Measurements from ENCODE around the gene EPB41L4B.

Gene EPB41L4B

GRCh38 chr9:109269081-109269480 is 51.8 kb downstream of the EPB41L4B start:
- no peak for DNase-seq

- DNase-seq: no peak
Measured at GRCh38 chr9:109267555-109267954, 53.3 kb downstream of the EPB41L4B start.

GRCh38 chr9:109264877-109265587 is 55.8 kb downstream of the EPB41L4B start:
- DNase-seq: no peak

GRCh38 chr9:109263358-109263757 is 57.5 kb downstream of the EPB41L4B start:
- DNase-seq: no peak

GRCh38 chr9:109258481-109259302 is 62.2 kb downstream of the EPB41L4B start:
- DNase-seq: no peak

- no peak for DNase-seq
Measured at GRCh38 chr9:109256336-109256735, 64.5 kb downstream of the EPB41L4B start.

GRCh38 chr9:109255394-109255793 is 65.5 kb downstream of the EPB41L4B start:
- no peak for DNase-seq

GRCh38 chr9:109254317-109254716 is 66.5 kb downstream of the EPB41L4B start:
- DNase-seq: no peak

GRCh38 chr9:109253637-109254284 is 67.1 kb downstream of the EPB41L4B start:
- no peak for DNase-seq

GRCh38 chr9:109253241-109253636 is 67.6 kb downstream of the EPB41L4B start:
- no peak for DNase-seq

- DNase-seq: no peak
Measured at GRCh38 chr9:109252291-109252690, 68.6 kb downstream of the EPB41L4B start.

- no peak for DNase-seq
Measured at GRCh38 chr9:109251776-109252106, 69.1 kb downstream of the EPB41L4B start.

GRCh38 chr9:109251080-109251775 is 69.6 kb downstream of the EPB41L4B start:
- no peak for DNase-seq

- no peak for DNase-seq
Measured at GRCh38 chr9:109250771-109251079, 70.1 kb downstream of the EPB41L4B start.

- DNase-seq: no peak
Measured at GRCh38 chr9:109250311-109250741, 70.5 kb downstream of the EPB41L4B start.

GRCh38 chr9:109249615-109250014 is 71.2 kb downstream of the EPB41L4B start:
- DNase-seq: no peak

GRCh38 chr9:109248133-109248581 is 72.7 kb downstream of the EPB41L4B start:
- DNase-seq: no peak

- DNase-seq: no peak
Measured at GRCh38 chr9:109247228-109247627, 73.6 kb downstream of the EPB41L4B start.

GRCh38 chr9:109246533-109246932 is 74.3 kb downstream of the EPB41L4B start:
- DNase-seq: no peak

GRCh38 chr9:109245310-109245897 is 75.5 kb downstream of the EPB41L4B start:
- DNase-seq: no peak

GRCh38 chr9:109244179-109245132 is 76.4 kb downstream of the EPB41L4B start:
- peak; percentile 73 for DNase-seq

- no peak for DNase-seq
Measured at GRCh38 chr9:109242741-109243140, 78.1 kb downstream of the EPB41L4B start.
